HG02642 (cell line): ENCODE results near the gene NTM.
A peak's percentile ranks its signal among the peaks of the same experiment; 100 is the strongest.

Experiments used
- ATAC-seq: cut with Tn5 transposase; IDR thresholded peaks from one replicate; pipeline ENCODE4 v1.9.1; 2021; ENCODE audit warnings: mild to moderate bottlenecking; ENCODE audit not compliant: unreplicated experiment, poor library complexity

The NTM gene

DNA sequence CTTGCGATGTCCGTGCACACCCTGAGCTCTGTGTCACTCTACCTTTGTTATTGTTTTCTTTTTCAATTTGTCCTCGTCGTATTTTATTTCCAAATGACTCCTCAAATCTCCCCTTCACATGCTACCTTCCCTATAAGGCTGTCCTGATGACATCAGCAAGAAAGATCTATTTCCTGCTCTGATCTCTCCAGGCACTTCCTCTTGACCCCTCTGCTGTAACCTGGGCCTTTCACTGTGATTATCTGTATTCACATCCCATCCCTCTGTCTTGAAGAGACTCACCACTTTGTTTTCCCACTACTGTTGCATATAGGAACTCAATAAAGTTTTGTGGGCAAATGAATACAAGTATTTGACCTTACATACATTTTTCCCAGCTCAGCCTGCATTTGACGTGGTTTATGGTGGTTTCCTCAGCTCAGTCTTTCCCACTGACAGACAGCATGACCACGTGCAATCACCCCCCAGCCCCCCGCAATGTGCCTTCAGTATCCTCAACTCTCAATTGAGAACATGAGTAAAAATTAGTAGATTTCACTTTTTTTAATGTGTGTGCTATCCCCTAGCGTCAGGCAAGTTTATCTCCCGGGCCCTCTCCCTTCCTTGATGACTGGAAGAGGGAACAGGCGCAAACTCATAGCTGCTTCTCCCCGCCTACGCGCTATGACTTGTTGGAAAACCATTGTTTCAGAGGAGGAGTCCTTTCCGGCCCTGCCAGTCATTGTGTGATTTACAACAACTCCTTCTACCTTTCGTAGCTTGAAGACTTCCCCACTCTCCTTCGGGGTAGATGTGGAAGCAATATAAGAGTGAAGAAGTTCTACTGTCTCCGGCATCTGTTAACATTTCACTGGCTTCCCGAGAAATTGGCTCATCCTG lies 498.5 kb downstream of the NTM start:
- ATAC-seq = no peak

DNA sequence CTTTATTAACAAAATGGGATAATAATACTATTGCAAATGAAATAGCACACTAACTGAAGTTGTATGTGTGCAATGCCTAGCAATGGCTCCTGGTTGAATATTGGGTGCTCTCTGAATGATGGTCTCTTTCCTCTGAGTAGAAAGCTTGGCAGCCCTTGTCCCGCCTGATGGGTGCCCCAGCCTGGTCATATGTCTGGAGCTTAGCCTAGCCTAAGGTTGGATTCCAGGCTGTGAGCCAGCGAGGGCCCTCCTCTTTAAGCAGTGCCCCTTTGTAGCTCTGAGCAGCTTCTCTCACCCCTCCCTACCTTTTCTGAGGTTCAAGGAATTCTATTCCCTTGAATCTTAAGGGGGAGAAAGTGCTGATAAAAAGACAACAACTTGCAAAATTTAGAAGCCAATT lies 499.9 kb downstream of the NTM start:
- ATAC-seq = no peak

DNA sequence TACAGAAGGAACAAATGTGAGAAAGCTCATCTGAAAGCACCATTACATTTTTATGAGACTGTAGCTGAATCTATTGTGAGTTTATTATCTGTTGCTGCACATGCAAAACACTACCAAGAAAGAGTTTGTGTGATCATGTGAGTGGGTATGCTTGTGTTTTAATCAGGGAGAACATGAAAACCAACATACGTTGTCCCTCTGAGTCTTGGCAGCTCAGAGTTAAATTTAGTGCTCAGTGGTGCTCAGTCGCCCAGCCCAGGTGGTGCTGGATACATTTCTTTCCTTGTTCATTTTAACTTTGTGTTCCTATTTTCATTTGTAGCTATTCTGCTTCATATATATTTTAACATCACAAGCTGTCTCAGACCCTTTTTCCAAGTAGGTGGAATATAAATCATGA lies 500.6 kb downstream of the NTM start:
- ATAC-seq = no peak

DNA sequence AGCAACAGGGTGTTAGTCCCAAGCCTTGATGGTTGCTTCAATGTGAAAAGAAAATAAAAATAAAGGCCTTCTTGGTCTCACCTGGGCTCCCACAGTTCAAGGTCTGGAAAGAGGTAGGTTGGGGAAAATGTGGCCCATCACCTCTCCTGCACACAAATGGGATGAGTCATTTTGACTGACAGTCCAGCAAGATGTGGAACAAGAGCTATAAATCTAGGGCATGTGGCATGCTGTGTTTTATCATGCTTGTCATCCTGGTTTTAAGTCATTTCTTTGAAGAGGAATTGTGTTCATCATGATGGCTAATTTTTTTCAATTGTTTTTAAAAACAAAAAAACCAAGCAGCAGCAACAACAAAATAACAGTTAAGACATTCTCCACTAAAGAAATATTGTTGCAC lies 503.7 kb downstream of the NTM start:
- ATAC-seq = no peak

DNA sequence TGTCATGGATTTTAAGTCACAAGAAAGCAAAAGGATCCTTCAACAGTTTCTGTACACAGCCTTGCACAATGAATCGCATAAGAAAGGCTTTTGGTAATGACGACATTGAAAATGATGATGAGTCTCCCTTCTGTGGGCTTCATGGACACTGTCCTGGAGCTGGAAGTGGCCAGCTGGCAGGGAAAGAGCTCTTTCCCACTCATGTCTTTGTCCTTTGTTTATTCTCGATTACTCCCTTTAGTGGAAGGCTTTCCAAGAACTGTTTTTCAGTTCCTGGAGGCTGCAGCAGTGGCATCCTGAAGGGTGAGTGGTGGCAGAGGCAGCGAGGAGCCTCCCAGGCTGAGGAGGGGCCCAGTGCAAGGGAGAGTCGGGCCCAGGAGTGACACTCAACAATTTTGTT lies 505.2 kb downstream of the NTM start:
- no peak for ATAC-seq

DNA sequence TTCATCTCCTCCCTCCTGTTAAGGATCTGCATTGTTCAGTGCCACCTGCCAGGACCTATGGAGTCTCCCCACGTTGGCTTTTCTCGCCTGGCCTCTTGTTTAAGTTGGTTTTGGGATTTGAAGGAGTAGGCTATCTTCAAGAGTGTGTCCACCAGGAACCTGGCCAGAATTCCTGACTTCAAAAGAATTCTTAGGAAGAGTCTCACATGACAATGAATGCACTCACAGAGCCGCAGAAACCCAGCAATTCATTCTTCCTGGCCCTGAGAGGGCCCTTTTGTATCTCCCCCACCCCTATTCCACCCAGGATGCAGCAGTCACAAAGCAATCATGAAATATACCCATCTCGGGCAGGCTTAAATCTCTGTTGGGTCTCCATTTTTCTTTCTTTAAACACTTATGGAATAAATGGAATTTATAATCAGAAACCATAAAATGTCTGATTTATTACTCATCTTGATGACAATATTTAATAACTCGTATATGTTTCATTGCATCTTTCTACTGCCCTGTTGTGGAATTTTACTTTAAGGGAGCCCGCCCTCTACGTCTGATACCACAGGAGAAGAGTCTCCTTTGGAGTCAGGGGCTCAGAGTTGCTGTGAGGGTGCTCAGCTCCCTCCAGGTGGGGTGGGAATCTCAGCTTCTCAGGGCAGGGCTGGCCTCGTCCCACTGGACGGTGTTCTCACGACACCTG lies 507.0 kb downstream of the NTM start:
- no peak for ATAC-seq

DNA sequence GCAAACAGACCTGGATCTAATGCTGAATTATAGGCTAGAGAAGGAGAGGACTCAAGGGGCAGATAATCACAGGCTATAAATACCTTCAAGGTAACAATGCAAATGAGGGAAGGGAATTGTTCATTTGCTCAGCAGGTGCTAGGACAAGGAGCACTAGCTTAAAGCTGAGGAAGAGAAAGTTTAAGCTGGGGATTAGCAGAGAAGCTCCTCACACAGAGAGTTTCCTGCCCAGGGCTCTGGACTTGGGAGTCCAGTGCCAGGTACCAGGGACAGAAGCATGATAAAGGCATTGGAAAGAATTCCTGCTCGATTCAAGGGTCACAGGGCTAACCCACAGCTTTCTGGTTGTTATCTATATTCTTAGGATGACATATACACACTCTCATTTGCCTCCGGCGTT lies 509.9 kb downstream of the NTM start:
- no peak for ATAC-seq

DNA sequence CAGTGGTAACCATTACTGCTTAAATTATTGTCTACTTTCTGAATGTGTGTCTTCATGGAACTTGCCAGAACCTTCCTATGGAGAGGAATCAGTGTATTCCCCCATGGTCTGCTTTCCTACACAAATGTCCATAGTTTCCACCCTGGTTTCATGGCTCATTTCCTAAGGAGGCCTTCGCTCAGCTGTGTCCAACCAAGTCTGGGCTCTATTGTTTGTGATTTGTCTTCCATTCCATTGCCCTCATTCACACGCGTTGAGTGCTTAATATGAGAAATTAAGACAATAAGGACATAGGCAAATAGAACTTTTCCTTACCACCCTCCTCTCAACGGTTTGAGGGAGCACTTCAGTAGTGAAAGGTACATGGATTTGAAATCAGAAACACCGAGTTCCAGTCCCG lies 510.6 kb downstream of the NTM start:
- ATAC-seq = no peak

DNA sequence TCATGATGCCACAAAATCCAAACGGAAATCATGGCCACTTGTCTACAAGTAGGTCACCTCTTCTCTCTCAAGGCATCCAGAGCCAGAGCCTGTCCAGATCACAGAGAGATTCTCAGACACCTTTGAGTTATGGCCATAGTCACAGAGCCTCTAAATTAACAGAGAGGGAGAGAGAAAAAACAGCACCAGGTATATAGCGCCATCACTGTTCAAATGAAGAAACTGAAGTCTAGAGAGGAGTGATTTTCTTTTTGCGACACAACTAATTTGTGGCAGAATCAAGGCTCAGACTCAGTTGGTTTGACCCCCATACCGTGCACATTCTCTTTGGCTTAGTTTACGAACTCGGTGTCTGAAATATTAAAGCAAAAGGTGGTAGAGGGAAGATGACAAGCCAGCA lies 512.9 kb downstream of the NTM start:
- no peak for ATAC-seq

DNA sequence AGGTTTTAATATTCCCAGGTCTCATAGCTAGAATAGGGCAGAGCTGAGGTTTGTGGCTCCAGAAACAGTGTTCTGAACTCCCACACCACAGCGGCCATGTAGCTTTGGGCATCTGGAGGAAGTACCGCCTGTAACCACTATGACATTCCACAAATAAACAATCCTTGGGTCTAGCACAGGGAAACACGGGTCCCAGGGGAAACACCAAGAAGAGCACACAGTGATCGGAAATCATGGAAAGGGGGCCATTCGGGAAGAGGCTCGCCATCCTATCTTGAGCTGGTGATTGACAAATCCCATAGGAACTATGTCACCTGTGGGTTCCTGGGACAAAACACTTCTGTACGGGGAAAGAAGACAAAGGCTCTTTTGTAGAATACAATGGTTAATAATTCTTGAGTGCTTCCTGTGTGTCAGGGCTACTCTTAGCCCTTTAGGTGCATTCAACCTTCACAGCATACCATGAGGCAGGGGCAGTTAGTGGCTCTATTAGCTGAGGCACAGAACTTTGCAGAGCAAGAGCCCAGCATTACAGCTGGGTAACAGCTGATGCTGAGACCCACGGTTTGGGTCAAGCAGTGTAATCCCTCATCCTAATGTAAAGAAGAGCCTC lies 514.2 kb downstream of the NTM start:
- ATAC-seq = peak; percentile 59

DNA sequence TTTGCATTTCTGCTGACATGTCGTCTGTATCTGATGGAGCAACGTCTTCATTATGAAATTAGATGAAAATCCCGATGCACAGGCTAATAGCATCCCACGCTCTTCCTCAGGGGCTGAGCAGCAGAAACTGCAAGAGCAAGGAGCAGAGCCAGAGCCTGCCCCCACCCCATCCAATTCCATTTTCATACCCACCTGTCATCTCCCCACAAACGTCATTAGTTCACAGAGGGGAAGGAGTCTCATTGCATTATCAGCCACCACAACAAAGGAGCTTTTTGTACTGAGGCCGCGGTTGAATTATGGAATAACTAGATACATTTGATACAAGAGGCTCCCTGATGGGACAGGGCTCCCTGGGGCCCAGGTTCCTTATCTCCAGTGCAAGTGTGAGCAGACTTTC lies 515.0 kb downstream of the NTM start:
- ATAC-seq = no peak

DNA sequence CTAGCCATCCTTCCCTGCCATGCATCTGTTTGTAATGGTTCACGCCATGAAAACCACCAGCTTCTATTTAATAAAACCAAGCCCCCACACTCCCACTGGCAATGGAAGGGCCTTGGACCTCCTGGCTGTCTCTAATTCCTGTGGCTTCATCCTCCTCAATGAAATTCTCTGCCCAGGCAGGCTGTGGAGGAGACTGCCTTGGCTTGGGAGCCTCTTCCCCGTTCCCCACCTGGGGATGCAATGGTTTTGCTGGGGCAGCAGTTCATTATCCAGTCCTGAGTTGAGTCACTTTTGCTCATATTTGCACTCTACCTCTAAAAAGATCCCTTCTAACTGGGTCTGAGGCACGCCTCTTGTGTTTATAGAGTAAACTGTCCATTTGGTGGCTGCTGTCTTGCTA lies 515.8 kb downstream of the NTM start:
- no peak for ATAC-seq

DNA sequence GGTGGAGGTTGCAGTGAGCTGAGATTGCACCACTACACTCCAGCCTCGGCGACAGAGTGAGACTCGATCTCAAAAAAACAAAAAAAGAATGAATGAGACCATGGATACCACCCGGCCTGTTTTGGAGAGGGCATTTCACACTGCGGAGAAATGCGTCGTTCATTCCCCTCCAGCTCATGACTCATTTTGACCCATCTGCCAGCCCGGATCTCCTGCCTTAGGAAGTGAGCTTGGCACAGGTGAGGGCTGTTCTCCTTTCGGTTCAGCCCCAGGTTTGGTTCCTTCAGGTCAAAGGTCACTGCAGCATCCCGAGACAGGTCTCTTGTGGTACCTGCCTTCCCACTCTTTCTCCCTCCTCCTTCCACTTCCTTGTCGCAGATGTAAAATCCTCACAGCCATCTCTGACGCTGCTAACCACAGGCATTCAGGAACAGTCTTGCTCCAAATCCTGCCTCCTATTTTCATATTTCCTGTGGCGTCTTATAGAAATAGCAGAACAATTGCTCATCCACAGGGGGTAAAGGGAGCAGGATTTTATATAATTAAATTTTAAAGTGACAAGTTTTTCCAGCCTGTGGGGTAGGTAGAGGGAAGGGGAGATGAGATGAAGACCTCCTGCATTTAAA lies 517.9 kb downstream of the NTM start:
- no peak for ATAC-seq

DNA sequence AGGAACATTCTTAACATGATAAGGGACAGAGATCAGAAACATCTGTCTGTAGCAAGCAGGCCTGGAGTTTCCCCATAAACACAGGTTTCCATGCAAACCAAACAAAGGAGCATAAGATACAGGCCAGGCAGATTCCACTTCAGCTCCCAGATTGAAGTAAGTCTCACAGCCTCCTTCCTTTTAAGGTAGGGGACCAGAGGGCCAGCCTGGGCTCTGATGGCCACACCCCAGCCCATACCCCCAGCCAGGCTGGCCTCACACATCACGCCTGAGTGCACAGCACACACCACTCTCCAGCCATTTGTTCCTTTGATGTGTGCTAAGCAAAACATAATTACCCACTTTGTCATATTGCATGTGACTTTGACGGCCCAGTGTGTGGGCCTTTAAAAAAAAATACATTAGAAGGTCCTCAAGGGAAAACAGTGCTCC lies 518.7 kb downstream of the NTM start:
- no peak for ATAC-seq

DNA sequence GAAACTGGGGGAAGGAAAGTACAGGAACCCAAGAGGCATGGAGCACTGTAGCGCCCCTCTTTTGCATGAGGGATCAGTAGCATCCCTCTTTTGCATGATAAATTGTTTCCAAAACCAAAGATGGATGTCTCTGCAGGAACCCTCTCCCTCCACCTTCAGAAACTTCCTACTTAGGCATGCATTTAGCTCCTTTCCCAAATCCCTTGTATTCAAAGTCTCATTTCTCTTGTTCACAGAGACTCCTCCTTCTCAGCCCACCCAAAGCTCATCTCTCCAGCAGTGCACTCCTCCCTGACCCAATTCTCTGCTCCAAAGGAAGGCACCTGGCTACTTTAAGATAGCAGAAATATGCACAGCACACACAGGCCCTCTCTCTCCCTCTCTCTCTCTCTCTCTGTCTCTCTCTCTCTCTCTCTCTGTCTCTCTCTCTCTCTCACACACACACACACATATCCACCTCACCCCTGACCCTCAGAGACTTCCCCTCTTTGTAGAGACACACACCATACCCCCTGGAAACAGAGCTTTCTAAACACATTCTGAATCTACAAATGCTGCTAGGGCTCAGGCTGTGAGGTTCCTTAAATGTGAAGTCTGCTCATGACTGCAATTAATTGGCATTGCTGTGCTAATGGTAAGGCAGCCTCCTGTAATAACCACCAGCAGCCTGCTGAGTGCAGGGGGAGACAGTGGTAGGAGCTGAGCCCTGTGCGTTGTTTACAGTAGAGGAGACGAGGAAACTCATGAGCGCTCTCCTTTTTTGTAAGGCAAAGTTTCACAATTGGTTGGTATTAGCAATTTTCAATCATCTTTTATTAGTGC lies 519.6 kb downstream of the NTM start:
- ATAC-seq = no peak

DNA sequence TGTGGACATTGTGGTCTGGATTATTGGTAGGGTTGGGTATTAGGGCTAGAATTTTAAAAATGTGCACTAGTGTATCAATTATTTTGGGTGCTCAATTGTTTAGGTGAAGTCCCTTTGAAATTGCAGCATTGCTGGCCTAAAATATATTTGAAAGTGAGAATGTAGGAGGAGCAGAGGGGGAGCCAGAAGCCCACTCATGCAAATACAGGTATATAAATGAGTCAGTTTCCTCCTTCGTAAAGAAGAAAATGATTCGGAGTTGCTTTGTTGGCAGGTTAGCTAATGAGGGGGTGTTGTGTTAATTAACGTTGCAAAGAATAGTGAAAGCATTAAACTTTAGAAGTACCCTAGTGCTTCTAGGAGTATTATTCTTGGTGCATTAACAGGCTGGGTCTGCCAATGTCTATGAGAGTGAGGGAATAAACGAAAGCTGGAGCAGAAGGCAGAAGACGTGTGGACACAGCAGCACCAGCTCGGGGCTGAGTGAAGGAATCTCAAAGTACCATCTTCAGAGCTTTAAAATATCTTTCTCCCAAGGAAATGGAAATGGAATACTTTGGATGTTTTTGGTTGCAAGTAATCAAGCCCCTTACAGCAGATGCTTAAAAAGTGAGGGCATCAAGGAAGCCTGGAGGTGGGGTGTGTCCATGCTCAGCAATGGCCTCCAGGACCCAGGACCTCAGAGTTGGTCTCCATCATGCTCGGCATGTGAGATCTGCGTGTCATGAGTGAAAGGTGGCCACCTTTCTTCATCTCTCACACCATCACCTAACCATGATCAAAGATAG lies 522.9 kb downstream of the NTM start:
- ATAC-seq = peak; percentile 82

DNA sequence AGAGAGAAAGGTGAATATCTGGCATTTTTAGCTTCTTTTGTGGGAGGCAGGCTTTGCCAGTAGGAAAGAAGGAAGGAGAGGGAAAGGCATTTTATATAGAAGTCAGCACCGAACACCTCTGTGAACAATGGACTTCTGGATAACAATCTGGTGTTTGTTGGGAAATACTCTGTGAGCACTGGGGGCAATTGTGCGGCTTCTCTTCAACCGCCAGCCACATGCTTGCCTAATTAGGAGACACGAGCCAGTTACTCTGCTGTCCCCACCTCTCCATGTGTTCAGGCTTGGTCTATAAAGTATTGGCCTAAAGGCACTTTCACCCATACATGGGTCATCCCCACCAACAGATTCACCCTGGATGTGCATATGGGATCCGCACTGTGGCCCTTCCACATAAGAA lies 523.6 kb downstream of the NTM start:
- ATAC-seq = no peak

DNA sequence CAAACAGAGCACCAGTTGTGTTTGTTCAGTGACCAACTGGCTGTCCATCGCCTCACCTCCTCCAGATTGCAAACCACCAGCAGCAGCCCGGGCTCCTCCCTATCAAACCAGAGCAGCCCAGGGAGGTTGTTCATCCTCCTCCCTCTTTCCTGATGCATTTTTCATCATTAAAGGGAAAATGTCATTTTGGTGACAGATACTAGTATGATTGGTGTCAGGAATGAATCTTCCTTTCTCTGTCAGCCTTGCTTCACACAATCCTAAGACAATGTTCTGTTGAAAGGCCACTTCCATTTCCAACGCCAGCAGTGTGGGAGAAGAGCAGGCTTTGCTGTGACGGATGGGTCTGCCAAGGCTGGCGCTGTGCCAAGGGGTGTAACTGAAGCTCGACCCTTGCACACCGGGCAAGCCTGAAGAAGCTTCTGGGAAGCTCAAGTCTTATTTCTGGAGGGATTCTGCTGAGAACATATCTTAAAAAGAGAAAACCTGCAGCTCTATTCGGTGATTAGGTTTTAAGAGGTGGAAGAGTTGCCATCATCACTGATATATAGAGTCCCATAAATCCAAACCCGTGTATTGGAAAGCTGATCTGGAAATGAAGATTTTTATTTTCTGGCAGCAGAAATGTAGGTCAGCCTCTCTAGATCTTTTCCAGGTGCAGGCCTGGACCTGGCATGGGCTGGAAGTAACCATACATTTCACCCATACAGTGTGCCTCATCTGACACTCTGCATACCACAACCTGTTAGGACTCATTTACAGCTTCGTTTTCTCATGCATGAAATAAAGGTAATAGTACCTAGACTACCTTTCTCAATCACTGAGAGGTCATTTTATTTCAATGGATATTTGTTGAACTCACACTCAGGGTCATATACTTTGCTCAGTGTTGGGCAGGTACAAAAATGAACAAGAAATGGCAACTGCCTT lies 524.5 kb downstream of the NTM start:
- ATAC-seq = no peak
